HG03066 (cell line): ENCODE results near the gene HID1.
"Not testable (repeated sequence)": the region's sequence is repeated elsewhere in the genome, so short reads cannot be mapped to it uniquely, and the experiment has no call there.

ENCODE experiments used
- ATAC-seq: cut with Tn5 transposase; IDR thresholded peaks from one replicate; pipeline ENCODE4 v1.9.1; 2021; ENCODE audit warnings: low read depth; ENCODE audit not compliant: unreplicated experiment

The HID1 gene

DNA sequence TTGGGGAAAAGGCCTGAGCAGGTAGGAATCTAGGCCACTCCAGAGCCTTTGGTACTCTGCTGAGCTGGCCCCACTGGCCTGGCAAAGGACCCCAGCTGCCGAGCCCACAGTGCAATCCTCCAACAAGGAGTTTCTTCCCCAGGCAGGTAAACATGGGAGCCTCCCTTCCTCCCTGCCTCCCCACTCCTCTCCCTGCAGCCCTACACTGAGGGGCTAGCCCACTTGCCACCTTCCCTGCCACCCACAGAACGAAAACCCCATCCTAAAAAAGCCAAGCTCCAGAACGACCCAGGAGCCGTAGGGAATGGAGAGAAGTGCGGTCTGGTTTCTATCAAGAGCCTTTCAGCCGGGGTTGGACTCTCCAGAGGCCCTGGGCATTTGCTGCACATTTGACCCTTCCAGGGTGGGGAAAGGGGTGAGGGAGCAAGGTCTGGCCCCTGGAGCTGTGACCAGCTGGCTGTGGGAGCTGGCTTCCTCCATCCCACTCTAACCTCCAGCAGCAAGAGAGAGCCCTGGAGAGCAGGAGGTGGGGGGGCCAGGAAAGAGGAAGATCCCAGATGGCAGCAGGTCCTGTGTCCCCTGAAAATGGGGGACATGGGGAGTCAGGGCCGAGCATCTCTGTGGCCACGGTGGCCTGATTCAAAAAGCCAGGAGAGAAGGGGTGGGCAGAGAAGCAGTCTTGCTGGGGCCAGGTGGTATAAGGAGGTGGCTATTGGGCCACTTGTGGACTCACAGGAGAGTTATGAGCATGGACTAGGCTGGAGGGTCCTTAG lies 1.3 kb downstream of the HID1 start:
- no peak for ATAC-seq

DNA sequence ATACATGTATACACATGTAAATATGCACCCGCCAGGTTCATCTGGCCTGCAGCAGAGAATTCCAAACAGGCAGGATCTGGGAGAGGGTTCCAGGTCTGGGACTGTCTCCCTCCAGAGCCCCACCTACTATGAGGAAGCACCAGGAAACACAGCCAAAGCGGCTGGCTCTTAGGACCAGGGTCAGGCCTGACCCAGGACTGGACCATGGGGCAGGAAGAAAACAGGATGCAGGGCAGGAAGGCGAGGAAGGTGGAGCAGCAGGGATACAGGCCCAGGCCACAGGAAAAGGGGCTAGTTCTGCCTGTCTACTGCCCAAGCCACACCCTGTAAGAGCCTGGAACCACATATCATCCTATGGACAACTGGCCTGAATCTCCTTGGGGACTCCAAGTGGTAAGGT lies 2.2 kb downstream of the HID1 start:
- ATAC-seq: no peak

DNA sequence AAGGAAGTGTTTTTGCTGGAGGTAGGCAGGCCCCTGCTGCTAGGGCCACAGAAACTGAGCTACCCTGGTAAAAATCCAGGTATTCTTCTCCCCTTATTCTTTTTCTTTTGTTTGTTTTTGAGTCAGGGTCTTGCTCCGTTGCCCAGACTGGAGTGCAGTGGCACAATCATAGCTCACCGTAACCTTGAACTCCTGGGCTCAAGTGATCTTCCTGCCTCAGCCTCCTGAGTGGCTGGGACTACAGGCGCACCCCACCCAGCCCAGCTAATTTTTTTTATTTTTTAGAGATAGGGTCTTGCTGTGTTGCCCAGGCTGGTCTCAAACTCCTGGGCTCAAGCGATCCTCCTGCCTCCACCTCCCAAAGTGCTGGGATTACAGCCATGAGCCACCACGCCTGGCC lies 3.1 kb downstream of the HID1 start:
- ATAC-seq: not testable (repeated sequence)

DNA sequence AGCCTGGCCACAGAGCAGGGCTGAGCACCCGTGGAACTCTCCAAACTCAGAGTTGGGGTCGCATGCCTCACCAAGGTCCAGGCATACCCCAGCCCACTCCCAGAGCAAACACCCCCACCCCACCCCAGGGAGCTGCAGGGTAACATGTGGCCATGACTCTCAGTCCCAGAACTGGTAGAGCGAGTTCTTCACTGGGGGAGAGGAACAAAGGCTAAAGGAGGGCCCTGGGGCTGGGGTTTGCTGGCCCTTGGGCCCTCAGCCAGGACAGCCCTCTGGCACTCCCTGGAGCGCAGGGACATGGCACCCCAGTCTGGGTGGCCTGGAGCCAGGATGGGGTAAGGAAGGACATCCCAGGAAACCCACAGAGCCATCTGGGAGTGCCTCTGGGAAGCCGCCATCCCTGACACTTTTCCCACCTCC lies 4.2 kb downstream of the HID1 start:
- ATAC-seq: no peak

DNA sequence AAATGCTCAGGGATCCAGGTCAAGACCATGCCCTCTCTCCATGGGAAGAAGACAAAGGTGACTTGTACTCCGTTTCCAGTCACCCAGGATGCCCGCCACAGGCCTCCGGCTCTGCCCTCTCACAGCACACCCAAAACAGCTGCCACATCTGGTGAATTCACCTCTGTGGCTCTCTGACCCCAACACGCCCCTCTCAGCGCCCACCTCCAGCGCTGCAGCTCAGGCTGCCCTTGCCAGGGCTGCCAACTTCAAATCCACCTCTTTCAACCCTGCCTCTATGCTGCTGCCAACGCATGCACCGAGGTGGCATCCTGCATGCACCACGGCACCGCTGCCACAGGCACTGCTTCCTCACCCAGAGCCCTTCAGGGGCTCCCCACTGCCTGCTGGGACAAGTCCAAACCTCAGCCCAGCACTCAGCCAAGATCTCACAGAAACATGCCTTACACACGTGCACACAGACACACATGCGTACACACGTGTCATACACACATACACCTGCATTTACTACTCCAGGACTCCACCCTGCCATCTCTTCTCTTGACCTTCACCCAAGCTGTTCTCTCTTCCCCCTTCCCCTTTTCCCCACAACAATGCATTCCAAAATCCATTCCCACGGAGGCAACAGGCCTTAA lies 7.5 kb downstream of the HID1 start:
- no peak for ATAC-seq

DNA sequence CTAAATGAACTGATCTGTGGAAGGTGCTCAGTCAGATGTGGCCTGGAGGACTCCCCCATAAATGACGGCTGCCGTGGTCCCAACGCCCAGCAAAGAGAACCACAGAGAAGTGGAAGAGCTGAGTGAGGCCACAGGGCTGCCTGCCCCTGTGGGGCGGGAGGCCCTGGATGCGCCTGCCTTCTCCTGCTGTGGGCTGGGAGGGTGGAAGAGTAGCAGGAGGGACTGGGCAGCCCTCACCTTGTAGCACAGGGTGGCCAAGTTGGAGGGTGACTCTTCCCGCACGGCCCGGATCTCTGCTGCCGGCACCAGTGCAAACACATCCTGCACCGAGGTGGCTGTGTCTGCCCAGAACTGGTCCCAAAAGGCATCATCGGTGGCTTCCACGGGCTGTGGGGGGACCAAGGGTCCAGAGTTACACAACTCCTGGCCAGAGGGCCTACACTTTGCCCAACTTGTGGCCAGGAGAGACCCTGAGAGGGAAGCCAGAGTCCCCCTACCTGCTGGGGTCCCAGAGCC lies 8.3 kb downstream of the HID1 start:
- ATAC-seq: no peak

DNA sequence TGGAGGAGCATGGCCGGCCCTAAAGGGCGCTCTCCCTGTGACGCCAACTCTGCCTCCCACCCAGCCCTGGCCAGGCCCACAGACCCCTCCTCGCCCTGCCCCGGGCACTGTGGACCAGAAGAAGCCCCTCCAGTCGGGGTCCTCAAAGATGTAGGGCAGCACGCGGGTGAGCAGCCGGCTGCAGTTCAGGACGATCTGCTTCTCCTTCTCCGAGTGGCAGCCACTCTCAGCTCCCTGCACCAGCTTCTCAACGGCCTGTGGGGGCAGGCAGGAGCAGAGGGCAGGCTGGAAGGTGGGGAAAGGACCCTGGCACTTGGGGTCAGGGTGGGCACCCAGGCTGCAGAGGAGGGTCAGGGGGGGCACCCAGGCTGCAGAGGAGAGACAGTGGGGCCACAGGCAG lies 8.9 kb downstream of the HID1 start:
- ATAC-seq: no peak

DNA sequence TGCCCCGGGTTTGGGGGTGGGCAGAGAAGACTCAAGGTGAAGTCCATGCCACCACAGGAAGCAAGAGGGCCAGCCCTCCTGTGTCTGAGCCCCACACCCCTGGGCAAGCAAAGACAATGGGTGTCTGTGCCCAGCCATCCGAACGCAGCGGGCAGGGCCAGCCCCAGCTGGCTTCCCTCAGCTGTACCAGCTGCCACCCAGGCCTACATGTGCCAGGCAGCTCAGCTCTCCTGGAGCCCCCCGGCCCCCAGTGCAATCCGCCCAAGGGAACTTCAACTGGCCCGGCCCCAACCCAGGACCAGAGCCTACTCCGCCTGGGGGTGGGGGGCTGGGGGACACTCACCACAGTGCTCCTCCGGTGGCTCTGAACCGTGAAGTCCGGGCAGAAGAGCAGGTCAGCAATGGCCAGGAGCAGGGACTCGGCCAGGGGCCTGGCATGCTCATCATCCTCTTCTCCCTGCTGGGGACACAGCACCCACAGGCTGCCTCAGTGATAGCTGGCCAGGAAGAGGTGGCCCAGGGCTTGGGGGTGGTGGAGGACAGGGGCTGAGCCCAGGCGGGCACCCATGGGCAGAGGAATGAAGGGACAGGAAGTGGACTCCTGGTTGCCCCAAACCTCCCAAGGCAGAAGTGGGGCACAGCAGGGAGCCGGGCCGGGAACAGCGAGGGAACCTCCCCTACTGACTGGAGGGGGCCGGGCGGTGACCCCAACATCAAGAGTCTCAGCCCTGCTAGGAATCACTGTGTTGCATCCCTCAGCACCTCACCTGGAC lies 9.8 kb downstream of the HID1 start:
- ATAC-seq: no peak

DNA sequence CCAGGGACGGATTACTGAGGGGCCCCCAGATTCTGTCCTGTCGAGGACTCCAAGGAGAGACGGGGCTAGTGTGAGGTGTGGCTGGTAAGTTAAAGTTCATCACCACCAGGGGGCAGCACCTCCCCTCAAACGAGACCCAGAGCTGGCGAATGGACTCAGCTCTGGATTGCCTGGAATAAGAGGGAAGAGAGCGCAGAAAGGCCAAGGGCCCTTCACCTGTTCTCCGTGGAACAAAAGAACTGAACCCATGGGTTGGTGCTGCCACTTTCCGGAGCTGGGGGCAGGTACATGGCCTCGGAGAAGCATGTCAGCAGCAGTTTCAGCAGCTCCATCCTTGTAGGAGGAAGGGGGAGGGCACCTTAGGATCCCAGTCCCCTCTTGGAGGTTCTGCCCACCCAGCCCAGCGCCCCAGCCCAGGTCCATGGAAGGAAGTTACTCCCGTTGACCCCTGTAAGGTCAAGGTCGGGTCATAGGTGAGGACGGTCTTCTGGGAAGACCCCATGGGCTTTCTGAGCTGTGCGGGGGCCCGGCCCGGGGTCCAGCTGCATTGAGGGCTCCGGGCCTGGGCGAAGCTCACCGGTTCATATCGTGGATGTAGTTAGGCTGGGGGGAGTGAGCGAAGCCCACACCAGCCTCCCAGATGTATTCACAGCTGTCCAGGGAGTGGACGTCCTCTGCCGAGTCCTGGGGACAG lies 10.8 kb downstream of the HID1 start:
- no peak for ATAC-seq

DNA sequence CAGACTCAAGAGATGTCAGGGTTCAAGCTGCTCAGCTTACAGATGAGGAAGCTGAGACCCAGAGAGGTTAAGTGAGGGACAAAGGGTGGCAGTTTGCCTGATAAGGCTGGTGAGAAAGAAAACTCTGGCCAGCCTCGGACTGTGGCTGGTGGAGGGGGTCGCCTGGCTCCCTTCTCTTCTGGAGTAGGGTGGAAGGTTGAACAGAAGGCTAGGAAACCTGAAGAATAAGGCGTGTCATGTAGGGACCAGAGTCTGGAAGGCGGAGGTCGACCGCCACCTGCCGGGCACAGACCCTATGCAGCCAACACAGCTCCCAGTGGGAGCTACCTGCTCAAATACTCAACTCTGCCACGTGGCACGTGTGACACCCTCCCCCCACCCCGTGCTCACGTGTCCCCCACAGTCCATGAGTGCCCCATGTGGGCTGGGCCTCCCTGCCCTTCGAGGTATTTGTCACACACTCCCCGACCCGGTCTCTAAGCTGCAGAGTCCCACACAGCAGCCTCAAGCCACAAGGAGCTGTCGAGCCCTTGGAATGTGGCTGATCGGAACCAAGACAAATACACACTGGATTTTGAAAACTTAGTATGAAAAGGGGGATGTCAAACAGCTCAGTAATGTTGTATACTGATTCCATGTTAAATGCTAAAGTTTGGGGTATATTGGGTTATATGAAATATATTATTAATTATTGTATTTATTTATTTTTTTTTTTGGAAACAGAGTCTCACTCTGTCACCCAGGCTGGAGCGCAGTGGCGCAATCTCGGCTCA lies 11.8 kb downstream of the HID1 start:
- no peak for ATAC-seq

DNA sequence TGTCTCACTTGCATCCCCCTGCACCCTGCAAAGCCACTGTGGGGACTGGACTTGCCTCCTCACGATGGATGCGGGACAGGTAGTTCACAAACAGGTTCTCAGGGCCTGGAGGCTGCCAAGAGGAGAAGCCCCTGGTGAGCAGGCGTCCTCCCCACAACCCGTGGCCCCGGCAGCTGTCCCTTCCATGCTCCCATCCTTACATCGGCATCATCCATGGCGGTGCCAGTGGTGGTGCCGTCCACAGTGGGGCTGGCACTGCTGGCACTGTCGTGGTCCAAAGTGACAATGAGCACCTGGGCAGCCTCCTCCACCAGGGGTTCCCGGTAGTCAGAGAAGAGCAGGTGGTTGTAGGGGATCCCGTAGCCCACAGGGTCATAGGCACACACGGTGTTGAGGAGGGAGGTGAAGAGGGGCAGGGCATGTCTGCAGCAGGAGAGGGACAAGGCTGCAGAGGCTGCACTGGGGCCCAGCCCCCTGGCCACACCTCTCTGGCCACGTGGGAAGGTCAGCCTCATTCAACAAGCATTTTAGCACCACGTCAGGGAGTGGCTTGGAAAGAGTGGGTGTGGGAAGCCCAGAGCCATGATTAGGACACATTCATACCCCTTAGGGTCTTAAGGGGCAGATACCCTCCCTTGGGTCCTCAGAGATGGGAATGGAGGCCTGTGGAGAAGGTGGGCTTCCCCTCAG lies 12.6 kb downstream of the HID1 start:
- ATAC-seq: no peak

DNA sequence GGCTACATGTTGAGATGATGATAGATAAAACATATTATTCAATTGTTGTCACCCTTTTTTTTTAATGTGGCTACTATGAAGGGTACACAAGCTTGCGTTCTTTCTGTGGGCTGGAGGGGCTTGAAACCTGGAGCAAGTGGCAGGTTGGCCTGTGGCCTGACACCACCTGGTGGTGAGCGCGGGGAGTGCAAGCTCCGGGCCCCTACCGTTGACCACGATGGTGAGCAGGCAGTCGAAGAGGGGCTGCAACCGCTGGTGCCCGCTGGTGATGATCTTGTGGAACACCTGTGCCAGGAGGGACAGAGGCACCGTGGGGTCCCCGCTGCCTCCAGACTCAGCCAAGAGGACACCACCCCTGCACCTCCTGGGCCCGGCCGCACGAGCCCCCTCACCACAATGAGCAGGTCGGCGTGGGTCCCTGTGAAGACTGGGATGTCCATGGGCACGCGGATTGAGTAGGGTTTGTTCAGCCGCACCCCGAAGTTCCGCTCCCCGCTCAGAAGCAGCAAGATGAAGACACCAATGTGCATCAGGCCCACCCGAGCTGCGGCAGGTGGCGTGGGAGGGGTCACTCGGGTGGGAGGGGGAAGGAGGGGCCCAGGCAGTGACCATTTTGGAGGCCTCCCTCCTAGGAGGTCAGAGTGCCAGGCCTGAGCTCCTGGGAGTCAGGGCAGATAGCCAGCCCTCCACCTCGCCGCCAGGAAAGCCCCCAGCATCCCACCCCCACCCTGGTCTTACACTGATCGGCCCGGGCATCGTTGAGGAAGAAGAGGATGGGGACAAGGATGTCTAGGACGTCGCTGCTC lies 14.4 kb downstream of the HID1 start:
- no peak for ATAC-seq

DNA sequence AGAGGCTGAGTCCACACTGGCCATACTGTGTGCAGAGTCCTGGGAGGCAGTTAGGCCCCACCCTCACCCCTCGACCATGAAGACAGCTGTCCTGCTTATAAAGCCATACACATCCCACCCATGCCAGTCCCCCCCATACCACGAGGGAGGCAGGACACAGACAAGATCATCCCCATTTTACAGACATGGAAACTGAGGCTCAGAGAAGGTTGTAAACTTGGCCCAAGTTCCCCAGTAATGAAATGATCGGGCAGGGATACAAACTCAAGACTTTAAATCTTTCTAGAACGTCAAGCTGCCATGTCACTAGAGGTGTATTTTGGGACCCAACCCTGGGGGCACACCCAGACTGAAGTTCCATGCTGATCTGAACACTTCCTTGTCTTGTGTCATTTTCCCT lies 16.5 kb downstream of the HID1 start:
- ATAC-seq: no peak

DNA sequence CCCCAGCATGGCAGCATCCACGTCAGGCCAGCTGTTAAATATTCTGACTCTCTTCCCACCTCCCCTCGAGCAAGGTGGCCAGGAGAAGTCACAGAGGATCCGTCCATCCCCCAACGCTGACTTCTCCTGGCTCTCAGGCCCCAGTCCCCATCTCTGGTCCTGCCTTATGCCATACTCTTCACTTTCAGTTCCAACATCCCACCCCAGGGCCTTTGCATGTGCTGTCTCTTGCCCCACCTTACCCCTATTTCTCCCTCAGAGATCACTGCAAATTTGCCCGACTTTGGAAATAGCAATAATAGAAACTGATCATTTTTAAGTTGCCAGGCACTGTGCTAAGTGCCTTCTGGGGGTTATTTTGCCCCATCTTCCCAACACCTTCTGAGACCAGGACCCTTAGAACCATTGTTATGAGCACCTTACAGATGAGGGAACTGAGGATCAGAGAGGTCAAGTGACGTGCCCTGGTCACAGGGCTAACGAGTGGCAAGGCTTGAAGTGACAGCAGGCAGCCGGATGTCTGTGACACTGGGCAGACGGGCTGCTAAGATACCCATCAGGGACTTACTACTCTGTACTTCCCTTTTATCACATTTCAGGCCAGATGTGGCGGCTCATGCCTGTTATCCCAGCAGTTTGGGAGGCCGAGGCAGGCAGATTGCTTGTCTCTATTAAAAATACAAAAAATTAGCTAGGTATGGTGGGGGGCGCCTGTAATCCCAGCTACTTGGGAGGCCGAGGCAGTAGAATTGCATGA lies 17.7 kb downstream of the HID1 start:
- ATAC-seq: no peak

DNA sequence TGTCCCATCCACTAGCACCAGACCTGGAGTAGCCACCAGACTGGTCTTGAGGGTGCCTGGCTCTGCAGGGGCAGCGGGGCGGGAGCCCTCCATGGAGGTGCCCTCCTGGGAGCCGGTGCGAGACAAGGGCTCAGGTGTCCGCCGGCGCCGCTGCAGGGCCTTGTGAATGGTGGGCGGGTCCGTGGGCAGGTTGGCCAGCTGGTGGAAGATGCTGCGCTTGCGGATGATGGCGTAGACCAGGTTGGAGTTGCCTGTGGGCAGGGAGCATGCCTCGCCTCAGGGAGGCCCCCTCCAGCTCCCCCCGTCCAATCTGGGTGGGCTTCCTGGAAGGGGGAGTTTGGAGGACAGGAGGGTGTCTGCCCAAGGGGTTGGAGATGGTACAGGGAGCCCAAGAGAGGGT lies 18.4 kb downstream of the HID1 start:
- no peak for ATAC-seq

DNA sequence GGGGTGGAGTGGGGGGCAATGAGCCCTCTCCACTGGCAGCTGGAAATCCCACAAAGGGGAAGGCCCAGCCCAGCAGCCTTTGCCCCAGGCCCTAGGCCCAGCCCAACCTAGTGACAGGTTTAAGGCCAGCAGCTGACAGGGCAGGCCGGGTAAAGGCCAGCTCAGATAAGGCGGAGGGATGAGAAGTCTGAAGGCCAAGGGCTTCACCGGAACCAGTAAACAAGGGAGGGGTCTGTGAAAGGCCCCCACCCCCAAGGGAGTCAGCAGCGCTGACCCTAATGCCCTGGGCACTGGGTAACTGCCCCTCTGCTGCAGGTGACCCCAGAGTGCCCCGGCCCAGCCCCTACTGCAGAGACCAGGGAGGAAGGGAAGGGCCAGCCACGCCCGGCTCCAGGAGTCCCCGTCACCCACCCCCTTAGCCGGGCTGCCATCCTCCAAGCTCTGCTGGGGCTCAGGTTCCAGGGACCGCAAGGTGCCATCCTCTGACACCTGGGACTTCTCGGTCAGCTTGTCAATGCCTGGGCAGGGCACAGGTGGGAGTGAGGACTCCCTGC lies 19.3 kb downstream of the HID1 start:
- no peak for ATAC-seq

DNA sequence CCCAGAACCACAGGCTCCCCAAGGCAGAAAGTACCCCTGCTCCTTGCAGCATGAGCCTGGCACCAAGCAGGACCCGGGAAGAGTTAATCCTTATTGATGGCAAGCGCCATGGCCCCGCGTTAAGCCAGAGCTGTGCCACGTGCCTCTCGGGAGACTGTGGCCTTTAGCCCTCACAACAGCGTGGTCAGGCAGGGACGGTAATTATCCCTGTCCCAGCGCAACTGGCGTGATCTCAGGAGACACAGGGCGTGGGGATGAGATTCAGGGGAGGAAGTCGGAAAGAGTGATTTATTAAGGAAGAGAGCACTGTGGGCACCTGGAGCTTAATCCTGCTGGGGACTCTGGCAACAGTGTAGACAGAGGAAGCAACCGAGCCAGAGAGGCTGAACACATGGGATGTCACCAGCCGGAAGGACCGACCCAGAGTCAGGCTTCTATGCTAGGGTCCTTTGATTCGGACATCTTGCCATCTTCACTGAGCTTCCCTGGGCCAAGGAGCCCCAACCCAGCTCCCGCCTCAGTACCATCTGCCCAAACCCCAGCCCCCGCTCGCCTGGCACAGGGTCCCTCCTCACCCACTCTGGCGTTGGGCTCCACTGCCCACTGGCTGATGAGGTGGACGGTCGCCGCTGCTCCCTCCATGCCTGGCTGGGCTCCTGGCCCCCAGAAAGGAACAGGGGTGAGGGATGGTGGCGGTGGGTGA lies 20.0 kb downstream of the HID1 start:
- ATAC-seq: no peak
